Measurements from ENCODE around the gene TCAIM.

The TCAIM gene

GRCh38 chr3:44338010-44338827 is at the start of gene TCAIM:
TCAIM (plus strand) TSS chr3:44338766; CDS start chr3:44354783, 16,017 bp downstream.
- TF ChIP-seq CTCF (conservative IDR thresholded peaks at IDR 0.05): no peak; the same call in 1 of the 2 replicates
- H3K27ac ChIP-seq: peak within 1 kb of the TSS; percentile 94

- TF ChIP-seq CTCF (conservative IDR thresholded peaks at IDR 0.05): no peak
- no peak overlapping the region for H3K27ac ChIP-seq
Observed at GRCh38 chr3:44289882-44290462, 48.6 kb upstream of the TCAIM start.

GRCh38 chr3:44292276-44292675 is 46.3 kb upstream of the TCAIM start:
- H3K27ac ChIP-seq: no peak overlapping the region; the same call in 1 of the 2 replicates
- TF ChIP-seq CTCF (conservative IDR thresholded peaks at IDR 0.05): no peak

GRCh38 chr3:44292947-44293346 is 45.6 kb upstream of the TCAIM start:
- TF ChIP-seq CTCF (conservative IDR thresholded peaks at IDR 0.05): no peak

GRCh38 chr3:44297255-44297654 is 41.3 kb upstream of the TCAIM start:
- no peak overlapping the region for H3K27ac ChIP-seq
- no peak for TF ChIP-seq CTCF (conservative IDR thresholded peaks at IDR 0.05)

More at GRCh38 chr3:44292947-44293346, 45.6 kb upstream of the TCAIM start:
- H3K27ac ChIP-seq: no peak overlapping the region; the same call in 1 of the 2 replicates

- no peak for TF ChIP-seq CTCF (conservative IDR thresholded peaks at IDR 0.05)
- no peak overlapping the region for H3K27ac ChIP-seq
Observed at GRCh38 chr3:44301746-44302145, 36.8 kb upstream of the TCAIM start.

- no peak for TF ChIP-seq CTCF (conservative IDR thresholded peaks at IDR 0.05)
- no peak overlapping the region for H3K27ac ChIP-seq
Observed at GRCh38 chr3:44309500-44309899, 29.1 kb upstream of the TCAIM start.

Measured in VCaP (cell line).